Activated CD4-positive, CD25-positive, alpha-beta regulatory T cell (primary cell): ENCODE measurements around the gene KIF3A.
"Not testable (repeated sequence)": the region's sequence is repeated elsewhere in the genome, so short reads cannot be mapped to it uniquely, and the experiment has no call there.

Source experiments
- DNase-seq, 4 experiments: peaks; one replicate each; lab custom pipeline; 2025; lab: John Stamatoyannopoulos, UW

Gene KIF3A

GRCh38 chr5:132718544-132719312 is 18.6 kb downstream of the KIF3A start:
- no peak for DNase-seq

DNA sequence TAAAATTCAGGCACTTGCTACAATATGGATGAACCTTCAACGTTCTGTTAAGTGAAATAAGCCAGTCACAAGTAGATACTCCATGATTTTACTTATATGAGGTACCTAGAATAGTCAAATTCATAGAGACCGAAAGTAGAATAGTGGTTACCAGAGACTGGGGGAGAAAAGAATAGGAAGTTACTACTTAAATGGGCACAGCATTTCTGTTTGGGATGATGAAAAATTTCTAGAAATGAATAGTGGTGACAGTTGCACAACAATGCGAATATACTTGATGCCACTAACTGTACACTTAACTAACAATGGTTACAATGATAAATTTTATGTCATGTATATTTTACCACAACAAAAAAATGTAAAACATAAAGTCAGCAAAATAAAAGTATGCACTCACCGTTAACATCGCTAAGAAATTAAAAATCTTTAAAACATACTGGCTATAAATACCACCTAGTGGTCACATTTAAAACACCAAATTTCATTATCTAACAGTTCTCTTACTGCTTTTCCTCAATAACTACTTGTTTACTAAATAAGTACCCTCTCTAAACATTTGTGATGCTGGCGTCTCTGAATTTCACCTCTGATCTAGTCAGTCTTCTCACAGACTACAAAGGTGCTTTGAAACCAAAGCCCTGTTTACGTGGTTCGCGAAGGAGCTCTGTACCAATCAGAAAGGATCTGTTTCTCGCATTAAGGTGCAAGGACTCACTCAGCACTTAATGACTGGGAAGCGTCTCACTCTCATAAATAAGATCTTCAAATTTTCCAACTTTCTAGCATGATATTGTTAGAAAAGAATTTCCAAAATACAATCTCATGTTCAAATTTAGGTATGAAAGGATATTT is 22.7 kb downstream of the KIF3A start:
- DNase-seq, result no peak

- no peak for DNase-seq
Observed at GRCh38 chr5:132708645-132709044, 28.7 kb downstream of the KIF3A start.

- DNase-seq, result no peak
Observed at GRCh38 chr5:132704875-132705274, 32.5 kb downstream of the KIF3A start.

DNA sequence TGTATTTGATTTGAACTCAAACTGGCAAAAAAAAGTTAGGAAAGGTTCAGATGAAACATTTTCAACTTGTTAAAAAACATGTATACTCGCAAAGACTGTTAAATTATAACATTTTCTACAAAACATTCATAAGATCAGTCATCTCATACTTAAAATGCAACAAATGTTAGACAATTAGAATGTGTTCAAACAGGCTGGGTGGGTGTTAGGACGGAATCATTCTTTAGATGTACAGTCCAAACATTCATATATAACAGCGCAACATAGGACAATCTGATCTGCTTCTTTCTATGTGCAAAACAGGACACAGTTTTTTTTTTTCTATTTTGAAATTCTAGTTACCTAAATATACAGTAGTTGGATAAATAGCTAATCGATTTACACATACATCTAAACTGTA is 41.4 kb downstream of the KIF3A start:
- no peak for DNase-seq

DNA sequence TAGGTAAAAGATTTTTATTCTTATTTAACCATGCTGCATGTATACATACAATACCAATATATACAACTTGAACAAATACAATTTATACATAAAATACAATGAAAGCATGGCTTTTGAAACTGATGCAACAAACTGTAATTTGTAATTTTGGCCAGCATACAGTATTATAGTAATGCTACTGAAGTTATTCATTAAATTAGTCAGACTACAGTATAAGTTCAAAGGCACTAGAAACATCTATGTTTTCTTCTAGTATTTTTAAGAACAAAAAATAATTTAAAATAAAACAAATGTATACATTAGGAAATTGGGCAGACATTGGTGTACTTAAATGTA is 44.7 kb downstream of the KIF3A start:
- DNase-seq, result no peak

GRCh38 chr5:132691755-132692631 is 45.4 kb downstream of the KIF3A start:
- DNase-seq, result not testable (repeated sequence)

- no peak for DNase-seq
Observed at GRCh38 chr5:132690156-132690555, 47.2 kb downstream of the KIF3A start.

DNA sequence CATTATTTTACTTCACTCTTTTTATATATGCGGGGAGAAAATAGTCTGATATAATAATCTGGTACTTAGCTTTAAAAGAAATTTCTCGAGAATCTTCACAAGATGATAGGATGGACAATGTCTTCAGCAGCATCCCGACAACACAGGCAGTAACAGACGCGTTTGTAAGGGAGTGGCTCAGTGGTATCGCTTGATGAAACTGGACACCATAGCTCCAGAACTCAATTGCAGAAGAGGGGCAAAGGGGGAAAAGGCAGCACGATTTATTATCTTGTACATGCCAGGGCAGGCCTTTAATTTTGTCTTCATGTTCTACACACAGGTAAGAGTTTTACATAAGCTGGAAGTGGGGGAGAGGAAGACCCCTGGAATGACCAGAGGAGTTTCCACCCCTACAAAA is 47.8 kb downstream of the KIF3A start:
- DNase-seq, result no peak

DNA sequence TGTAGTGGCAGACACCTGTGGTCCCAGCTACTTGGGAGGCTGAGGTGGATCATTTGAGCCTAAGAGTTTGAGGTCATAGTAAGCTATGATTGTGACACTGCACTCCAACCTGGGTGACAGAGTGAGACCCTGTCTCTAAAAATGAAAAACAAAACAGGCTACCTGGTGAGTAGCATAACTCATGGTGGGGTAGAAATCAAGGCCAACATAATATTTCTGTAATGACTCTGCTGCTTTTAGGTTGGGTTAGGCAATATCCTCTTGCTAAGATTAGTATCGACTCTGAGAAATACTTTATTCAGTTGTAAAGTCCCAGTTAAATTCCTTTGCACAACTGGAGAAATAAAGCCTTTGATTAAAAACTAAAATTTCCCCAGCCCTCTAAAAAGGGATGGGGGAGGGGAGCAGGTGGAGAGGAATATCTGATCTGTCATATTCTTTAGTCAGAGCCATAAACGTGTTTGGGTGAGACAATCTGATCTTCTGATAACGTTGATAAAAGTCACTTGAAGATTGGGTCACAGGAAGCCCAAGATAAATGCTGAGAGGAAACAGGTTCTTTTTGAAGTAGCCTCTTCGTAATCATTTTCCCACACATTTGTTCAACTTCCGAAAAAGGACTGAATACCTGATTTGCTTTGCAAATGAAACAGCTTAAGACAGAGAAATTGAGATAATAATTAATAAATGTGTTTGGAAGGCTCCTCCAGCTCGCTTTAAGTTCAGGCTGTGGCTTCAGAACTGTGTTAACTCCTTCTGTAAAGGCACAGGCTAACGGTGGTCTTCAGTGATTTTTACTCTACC is 48.6 kb downstream of the KIF3A start:
- DNase-seq, result no peak

- no peak for DNase-seq
Observed at GRCh38 chr5:132687995-132688394, 49.4 kb downstream of the KIF3A start.

- no peak for DNase-seq
Observed at GRCh38 chr5:132686193-132686592, 51.2 kb downstream of the KIF3A start.

- DNase-seq, result no peak
Observed at GRCh38 chr5:132684922-132685720, 52.2 kb downstream of the KIF3A start.

DNA sequence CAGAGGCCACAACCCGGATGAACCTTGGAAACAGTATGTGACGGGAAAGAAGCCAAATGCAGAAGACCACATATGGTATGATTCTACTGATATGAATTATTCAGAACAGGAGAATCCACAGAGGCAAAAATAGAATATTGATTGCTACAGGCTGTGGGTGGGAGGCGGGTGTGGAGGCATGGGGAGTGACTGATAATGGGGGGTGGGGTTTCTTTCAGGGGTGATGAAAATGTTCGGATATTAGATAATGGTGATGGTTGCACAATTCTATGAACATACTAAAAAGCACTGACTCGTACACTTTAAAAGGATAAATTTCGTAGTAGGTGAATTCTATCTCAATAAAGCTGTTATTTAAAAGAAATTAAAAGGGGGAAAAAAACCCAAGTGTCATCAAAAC is 52.9 kb downstream of the KIF3A start:
- DNase-seq, result no peak

DNA sequence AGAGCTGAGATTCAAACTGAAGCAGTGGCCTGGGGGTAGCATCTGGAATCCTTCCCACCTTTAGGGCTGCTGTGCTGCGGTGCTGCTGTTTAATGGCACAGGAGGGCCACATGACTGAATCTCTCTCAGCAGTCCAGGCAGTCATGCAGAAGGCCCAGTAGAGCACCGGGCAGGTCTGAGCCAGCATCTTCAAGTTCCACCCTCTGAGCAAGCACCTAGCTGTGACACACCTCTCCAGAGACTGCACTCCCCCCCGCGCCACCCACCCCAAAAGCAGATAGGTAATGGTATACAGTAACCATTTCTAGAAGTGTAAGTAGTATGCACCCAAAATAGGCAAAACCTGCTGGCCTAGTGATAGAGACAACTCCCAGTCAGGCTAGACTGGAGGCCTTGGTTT is 55.4 kb downstream of the KIF3A start:
- no peak for DNase-seq

DNA sequence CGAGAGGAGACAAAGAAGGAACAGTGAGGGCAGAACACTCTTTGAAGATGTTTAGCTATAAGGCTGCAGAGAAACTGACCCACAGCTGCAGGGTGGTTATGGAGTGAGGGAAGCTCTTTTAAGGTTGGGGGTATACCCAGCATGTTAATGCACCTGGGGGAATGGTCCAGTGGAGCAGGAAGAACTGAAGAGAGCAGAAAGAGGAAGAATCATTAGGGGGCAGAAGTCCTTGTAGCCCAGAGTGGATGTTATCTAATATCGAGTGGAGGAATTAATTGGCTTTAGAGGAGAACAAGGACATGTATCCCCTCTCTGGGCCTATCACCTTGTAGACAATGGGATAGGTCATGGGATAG is 55.9 kb downstream of the KIF3A start:
- no peak for DNase-seq

GRCh38 chr5:132680780-132681475 is 56.4 kb downstream of the KIF3A start:
- DNase-seq, result no peak

GRCh38 chr5:132679717-132680380 is 57.5 kb downstream of the KIF3A start:
- no peak for DNase-seq

- no peak for DNase-seq
Observed at GRCh38 chr5:132679166-132679565, 58.2 kb downstream of the KIF3A start.

- DNase-seq, result no peak
Observed at GRCh38 chr5:132678735-132679134, 58.6 kb downstream of the KIF3A start.
